Smooth muscle cell (in vitro differentiated cells): ENCODE measurements around the gene INHBB. TPM values are rescaled to one million over a fixed set of nuclear protein-coding genes. Genes with fewer than 3 reads are reported as not detected.

Experiments
- DNase-seq: peaks from one replicate; lab custom pipeline; 2025; ENCODE audit not compliant: unreplicated experiment; lab: John Stamatoyannopoulos, UW
- H2AFZ ChIP-seq: fragments of 200-600 bp; sonication (generic); 2 replicates; pipeline ENCODE4 v1.6.0; 2016; ENCODE audit warnings: antibody characterized with exemption, low read depth, mild to moderate bottlenecking
- H3F3A ChIP-seq: fragments of 200-600 bp; sonication (generic); 2 replicates; pipeline ENCODE4 v1.6.0; 2017; ENCODE audit warnings: antibody characterized with exemption, low read depth
- H3K27ac ChIP-seq: fragments of 200-600 bp; sonication (generic); 2 replicates; pipeline ENCODE4 v1.5.1; 2016; ENCODE audit warnings: low read depth, mild to moderate bottlenecking
- H3K27me3 ChIP-seq: fragments of 200-600 bp; sonication (generic); 2 replicates; pipeline ENCODE4 v1.6.1; 2016; ENCODE audit warnings: low read depth, mild to moderate bottlenecking
- H3K36me3 ChIP-seq: fragments of 200-600 bp; sonication (generic); 2 replicates; pipeline ENCODE4 v1.5.1; 2016; ENCODE audit warnings: low read depth
- H3K4me1 ChIP-seq: fragments of 200-600 bp; sonication (generic); 2 replicates; pipeline ENCODE4 v1.5.1; 2016; ENCODE audit warnings: low read depth
- H3K4me2 ChIP-seq: fragments of 200-600 bp; sonication (generic); 2 replicates; pipeline ENCODE4 v1.6.0; 2016; ENCODE audit warnings: mild to moderate bottlenecking
- H3K4me3 ChIP-seq: fragments of 200-600 bp; sonication (generic); 2 replicates; pipeline ENCODE4 v1.5.1; 2016; ENCODE audit warnings: mild to moderate bottlenecking
- H3K79me2 ChIP-seq: fragments of 200-600 bp; sonication (generic); 2 replicates; pipeline ENCODE4 v1.6.0; 2016; ENCODE audit warnings: low read depth, mild to moderate bottlenecking
- H3K9ac ChIP-seq: fragments of 200-600 bp; sonication (generic); 2 replicates; pipeline ENCODE4 v1.6.0; 2016; ENCODE audit warnings: low read depth
- H3K9me3 ChIP-seq: fragments of 200-600 bp; sonication (generic); replicated peaks from 2 replicates; pipeline ENCODE4 v1.5.1; 2016; ENCODE audit warnings: low read depth
- H4K20me1 ChIP-seq: fragments of 200-600 bp; sonication (generic); 2 replicates; pipeline ENCODE4 v1.6.0; 2016; ENCODE audit warnings: low read depth
- CTCF ChIP-seq: fragments of 200-600 bp; sonication (generic); IDR thresholded peaks from 2 replicates; pipeline ENCODE4 v1.5.1; 2017; ENCODE audit warnings: borderline replicate concordance, mild to moderate bottlenecking, antibody characterized with exemption; ENCODE audit not compliant: insufficient read depth, poor library complexity, severe bottlenecking
- WGBS: methylation state at CpG from one replicate; pipeline ENCODE4 v1.1.7; 2016; ENCODE audit warnings: low lambda C conversion rate; 5-methylcytosine and 5-hydroxymethylcytosine counted together
- polyA plus RNA-seq: library from polyadenylated mRNA; unstranded; fragments of >200 nt; fragmentation: Nextera tagmentation; extraction: Ambion mirVana; gene quantifications from 2 replicates; pipeline ENCODE4 v1.2.1, GENCODE V29; 2016
- total RNA-seq: library from RNA; depleted of rRNA; stranded (reverse); fragments of >200 nt; gene quantifications from 2 replicates; pipeline ENCODE4 v1.2.3, GENCODE V29; 2014

Gene INHBB
- total and polyA plus RNA-seq, 2 experiments from 2014 or later: 0.06 to 0.09 TPM

GRCh38 chr2:120315367-120316033 is 30.4 kb upstream of the INHBB start:
- TF ChIP-seq CTCF: no peak

GRCh38 chr2:120316071-120316470 is 29.9 kb upstream of the INHBB start:
- no peaks in the 10 kb centered on the region for H3K36me3 ChIP-seq
- TF ChIP-seq CTCF: no peak
- no peak overlapping the region for H3K4me3 ChIP-seq
- H2AFZ ChIP-seq: no peak overlapping the region
- DNase-seq: no peak
- peaks cover 3% of the 10 kb centered on the region for H3F3A ChIP-seq
- no peaks in the 10 kb centered on the region for H3K9me3 ChIP-seq
- no peak overlapping the region for H3K9ac ChIP-seq
- H4K20me1 ChIP-seq: no peaks in the 10 kb centered on the region
- no peak overlapping the region for H3K27ac ChIP-seq
- H3K79me2 ChIP-seq: no peaks in the 10 kb centered on the region
- H3K4me2 ChIP-seq: no peak overlapping the region
- no peaks in the 10 kb centered on the region for H3K4me1 ChIP-seq
- H3K27me3 ChIP-seq: peaks cover 5% of the 10 kb centered on the region
- 92% methylated on average over 5 of the region's 5 CpGs for WGBS

More at GRCh38 chr2:120315367-120316033, 30.4 kb upstream of the INHBB start:
- Histone ChIP-seq H3K27ac (no peak overlapping the region), H3F3A (peaks cover 3% of the 10 kb centered on the region), H3K79me2 (no peaks in the 10 kb centered on the region), H4K20me1 (no peaks in the 10 kb centered on the region), H3K9me3 (no peaks in the 10 kb centered on the region), H3K27me3 (peaks cover 4% of the 10 kb centered on the region), H2AFZ (no peak overlapping the region), H3K4me2 (no peak overlapping the region), H3K9ac (no peak overlapping the region), H3K4me1 (no peaks in the 10 kb centered on the region), H3K4me3 (no peak overlapping the region), H3K36me3 (no peaks in the 10 kb centered on the region)
- no peak for DNase-seq
- 91% methylated on average over 17 of the region's 17 CpGs for WGBS

GRCh38 chr2:120316528-120317179 is 29.3 kb upstream of the INHBB start:
- WGBS: 88% methylated on average over 12 of the region's 15 CpGs
- peaks cover 3% of the 10 kb centered on the region for H3F3A ChIP-seq

More at GRCh38 chr2:120316528-120317179, 29.3 kb upstream of the INHBB start:
- Histone ChIP-seq H3K36me3 (no peaks in the 10 kb centered on the region), H3K27ac (no peak overlapping the region), H3K4me3 (no peak overlapping the region), H3K4me2 (no peak overlapping the region), H3K79me2 (no peaks in the 10 kb centered on the region), H3K9me3 (no peaks in the 10 kb centered on the region), H3K27me3 (peaks cover 5% of the 10 kb centered on the region), H2AFZ (no peak overlapping the region), H4K20me1 (no peaks in the 10 kb centered on the region), H3K4me1 (no peaks in the 10 kb centered on the region), H3K9ac (no peak overlapping the region)
- no peak for TF ChIP-seq CTCF
- DNase-seq: no peak
